SK-N-SH (cell line): Measurements from ENCODE around the gene CRNN. TPM values are rescaled to one million over a fixed set of nuclear protein-coding genes. Genes with fewer than 3 reads are reported as not detected.

Experiments
- CTCF ChIA-PET: fragments of 300-600, 350-600 bp; formaldehyde crosslinking; extraction: SDS; loops from one replicate; lab custom pipeline; 2021; lab: Yijun Ruan, JAX
- POLR2A ChIA-PET: fragments of 350-600 bp; sonication (Branson Sonifier 250); formaldehyde crosslinking; extraction: SDS; loops from one replicate; lab custom pipeline; 2020; ENCODE audit warnings: antibody characterized with exemption, inconsistent platforms; lab: Yijun Ruan, JAX
- DNase-seq: peaks from one replicate; pipeline ENCODE4 v3.0.0; 2012
- H2AFZ ChIP-seq: fragments of 200-600 bp; sonication (generic); 2 replicates; pipeline ENCODE4 v1.8.1; 2016; ENCODE audit warnings: antibody characterized with exemption, mild to moderate bottlenecking, low read depth
- H3F3A ChIP-seq: fragments of 200-600 bp; sonication (generic); replicated peaks from 2 replicates; pipeline ENCODE3; 2016; ENCODE audit warnings: antibody characterized with exemption, mild to moderate bottlenecking; ENCODE audit not compliant: insufficient read depth
- H3K27ac ChIP-seq, 2 experiments: fragments of 200-500 bp in 1 of 2; fragments of 200-600 bp in 1 of 2; sonication (Bioruptor generic) in 1 of 2; sonication (generic), shearing (Covaris generic) in 1 of 2; 2 replicates each; pipeline versions ENCODE4 v1.5.1 to v1.6.1; 2014 to 2016; ENCODE audit warnings: low read depth in 2 of 2, inconsistent platforms in 1 of 2, low read length in 1 of 2, mild to moderate bottlenecking in 1 of 2, mixed read lengths in 1 of 2
- H3K27me3 ChIP-seq: fragments of 200-600 bp; sonication (generic), shearing (Covaris generic); 2 replicates; pipeline ENCODE4 v1.6.1; 2016; ENCODE audit warnings: mixed run types; ENCODE audit not compliant: insufficient read depth
- H3K36me3 ChIP-seq, 2 experiments: fragments of 200-500 bp in 1 of 2; fragments of 200-600 bp in 1 of 2; sonication (Bioruptor generic) in 1 of 2; sonication (generic) in 1 of 2; replicated peaks in 1 of 2; 2 replicates each; pipeline versions ENCODE3 to v1.5.1; 2014 to 2016; ENCODE audit warnings: low read length in 1 of 2, mild to moderate bottlenecking in 1 of 2; ENCODE audit not compliant: insufficient read depth in 2 of 2, control insufficient read depth in 1 of 2
- H3K4me1 ChIP-seq, 2 experiments: fragments of 200-500 bp in 1 of 2; fragments of 200-600 bp in 1 of 2; sonication (Bioruptor generic) in 1 of 2; sonication (generic), shearing (Covaris generic) in 1 of 2; 2 replicates each; pipeline versions ENCODE4 v1.5.1 to v1.6.1; 2014 to 2016; ENCODE audit warnings: low read depth in 1 of 2, low read length in 1 of 2, mixed run types in 1 of 2; ENCODE audit not compliant: insufficient read depth in 2 of 2, control insufficient read depth in 1 of 2
- H3K4me2 ChIP-seq: fragments of 200-600 bp; sonication (generic), shearing (Covaris generic); 2 replicates; pipeline ENCODE4 v1.6.1; 2017; ENCODE audit warnings: mixed run types
- H3K4me3 ChIP-seq, 2 experiments: fragments of 200-500 bp in 1 of 2; fragments of 200-600 bp in 1 of 2; sonication (Bioruptor generic) in 1 of 2; sonication (generic), shearing (Covaris generic) in 1 of 2; 2 replicates each; pipeline versions ENCODE4 v1.5.1 to v1.8.1; 2014 to 2016; ENCODE audit warnings: low read depth in 2 of 2, inconsistent platforms in 1 of 2, low read length in 1 of 2, mild to moderate bottlenecking in 1 of 2, mixed read lengths in 1 of 2, moderate library complexity in 1 of 2
- H3K79me2 ChIP-seq: fragments of 200-600 bp; sonication (generic); 2 replicates; pipeline ENCODE4 v1.8.1; 2017; ENCODE audit warnings: mild to moderate bottlenecking; ENCODE audit not compliant: insufficient read depth
- H3K9ac ChIP-seq: fragments of 200-600 bp; sonication (generic); 2 replicates; pipeline ENCODE4 v1.6.1; 2017; ENCODE audit warnings: mixed run types
- H3K9me2 ChIP-seq: fragments of 200-600 bp; sonication (generic); 2 replicates; pipeline ENCODE4 v1.6.1; 2017; ENCODE audit warnings: mixed run types
- H3K9me3 ChIP-seq: fragments of 200-600 bp; sonication (generic); 2 replicates; pipeline ENCODE4 v1.6.1; 2017; ENCODE audit warnings: mixed run types, mild to moderate bottlenecking, moderate library complexity
- H4K20me1 ChIP-seq: fragments of 200-600 bp; sonication (generic); 2 replicates; pipeline ENCODE4 v1.6.1; 2017; ENCODE audit warnings: mild to moderate bottlenecking, mixed run types; ENCODE audit not compliant: insufficient read depth
- CHD2 ChIP-seq: fragments of 150-350 bp; IDR thresholded peaks from 2 replicates; pipeline ENCODE4 v1.6.1; 2018; ENCODE audit warnings: low read length; ENCODE audit not compliant: partially characterized antibody
- CTCF ChIP-seq: fragments of 200-600 bp; sonication (generic); IDR thresholded peaks from 2 replicates; pipeline ENCODE4 v1.6.1; 2017; ENCODE audit warnings: antibody characterized with exemption, mild to moderate bottlenecking, moderate library complexity
- FOXJ3 ChIP-seq: sonication (generic); formaldehyde crosslinking; IDR thresholded peaks from 2 replicates; pipeline ENCODE4 v1.5.1; 2020; ENCODE audit warnings: mild to moderate bottlenecking, missing genetic modification reagents
- FOXM1 ChIP-seq: IDR thresholded peaks from 2 replicates; pipeline ENCODE4 v1.4.0; 2012; ENCODE audit warnings: low read depth, mild to moderate bottlenecking
- GATA2 ChIP-seq: sonication (generic); formaldehyde crosslinking; IDR thresholded peaks from 2 replicates; pipeline ENCODE4 v1.5.0; 2020; ENCODE audit warnings: mild to moderate bottlenecking, missing genetic modification reagents
- JUND ChIP-seq: IDR thresholded peaks from 2 replicates; pipeline ENCODE4 v1.4.0; 2012
- MAX ChIP-seq: IDR thresholded peaks from 2 replicates; pipeline ENCODE4 v1.4.0; 2012; ENCODE audit warnings: low read depth
- MEF2A ChIP-seq: IDR thresholded peaks from 2 replicates; pipeline ENCODE4 v1.4.0; 2012; ENCODE audit warnings: low read depth, borderline replicate concordance
- MXI1 ChIP-seq: IDR thresholded peaks from 2 replicates; pipeline ENCODE4 v1.6.1; 2012; ENCODE audit warnings: mild to moderate bottlenecking, low read depth, low read length, improper control_type of control experiment
- NFIC ChIP-seq: IDR thresholded peaks from 2 replicates; pipeline ENCODE4 v1.4.0; 2012; ENCODE audit warnings: borderline replicate concordance
- PBX3 ChIP-seq: IDR thresholded peaks from 2 replicates; pipeline ENCODE4; 2012
- POLR2AphosphoS5 ChIP-seq: IDR thresholded peaks from 2 replicates; pipeline ENCODE4 v1.6.1; 2012; ENCODE audit warnings: low read depth, low read length
- REST ChIP-seq: IDR thresholded peaks from 2 replicates; pipeline ENCODE4 v1.6.1; 2012; ENCODE audit warnings: mild to moderate bottlenecking, low read depth, low read length, moderate library complexity
- RXRA ChIP-seq: IDR thresholded peaks from 2 replicates; pipeline ENCODE4 v1.4.0; 2012; ENCODE audit warnings: low read depth, mild to moderate bottlenecking, borderline replicate concordance
- SMC3 ChIP-seq: IDR thresholded peaks from 2 replicates; pipeline ENCODE4 v1.6.1; 2012; ENCODE audit warnings: low read depth, low read length, improper control_type of control experiment
- TCF12 ChIP-seq: IDR thresholded peaks from 2 replicates; pipeline ENCODE4 v1.4.0; 2012
- TEAD4 ChIP-seq: IDR thresholded peaks from 2 replicates; pipeline ENCODE4 v1.4.0; 2012; ENCODE audit warnings: mild to moderate bottlenecking, borderline replicate concordance; ENCODE audit not compliant: insufficient read depth
- USF2 ChIP-seq: fragments of 150-350 bp; IDR thresholded peaks from 2 replicates; pipeline ENCODE4 v1.6.1; 2017; ENCODE audit warnings: antibody characterized with exemption, low read length, low read depth, borderline replicate concordance
- YY1 ChIP-seq: IDR thresholded peaks from 2 replicates; pipeline ENCODE4 v1.4.0; 2012; ENCODE audit warnings: low read depth, mild to moderate bottlenecking
- WGBS: methylation state at CpG from one replicate; pipeline ENCODE4 v1.1.6; 2017; ENCODE audit warnings: low lambda C conversion rate; 5-methylcytosine and 5-hydroxymethylcytosine counted together
- polyA plus RNA-seq, 3 experiments: library from polyadenylated mRNA; depleted of rRNA; stranded (reverse); fragments of >200 nt; gene quantifications; 2 replicates each; pipeline ENCODE4 v1.2.3, GENCODE V29; 2012

The CRNN gene
- polyA plus RNA-seq, 1 of the 3 experiments (the other 2 are of a cell fraction), result not detected

- Histone ChIP-seq H4K20me1 (no peaks in the 10 kb centered on the region), H3F3A (no peaks in the 10 kb centered on the region), H3K4me1 (no peaks in the 10 kb centered on the region), H3K36me3 (no peaks in the 10 kb centered on the region), H3K9me3 (no peaks in the 10 kb centered on the region), H2AFZ (no peak overlapping the region), H3K9me2 (no peaks in the 10 kb centered on the region), H3K4me3 (no peak overlapping the region), H3K27ac (no peak overlapping the region), H3K27me3 (peaks cover 10% of the 10 kb centered on the region; the same call in 1 of the 2 replicates), H3K4me2 (no peak overlapping the region), H3K79me2 (no peaks in the 10 kb centered on the region), H3K9ac (no peak overlapping the region)
- TF ChIP-seq MEF2A (no peak), SMC3 (no peak), NFIC (no peak), TCF12 (no peak), MXI1 (no peak), JUND (no peak), REST (no peak), CHD2 (no peak), CTCF (no peak)
- POLR2A ChIA-PET, result no interaction called here
- 13% methylated on average over 7 of the region's 7 CpGs for WGBS
- no peak for DNase-seq
- CTCF ChIA-PET, result no interaction called here
Measured at GRCh38 chr1:152410599-152410998, 3.5 kb downstream of the CRNN start.

GRCh38 chr1:152410028-152410427, 4.0 kb downstream of the CRNN start:
- H3K4me1 ChIP-seq, result no peaks in the 10 kb centered on the region
- H3K9me2 ChIP-seq, result no peaks in the 10 kb centered on the region
- no peak overlapping the region for H3K4me3 ChIP-seq
- H2AFZ ChIP-seq, result no peak overlapping the region
- ChIA-PET CTCF (no interaction called here), POLR2A (no interaction called here)
- H3K36me3 ChIP-seq, result no peaks in the 10 kb centered on the region
- H3K9ac ChIP-seq, result no peak overlapping the region
- H3K4me2 ChIP-seq, result no peak overlapping the region
- no peak for DNase-seq
- H3K79me2 ChIP-seq, result no peaks in the 10 kb centered on the region
- no peak overlapping the region for H3K27ac ChIP-seq
- no peaks in the 10 kb centered on the region for H3F3A ChIP-seq
- H3K27me3 ChIP-seq, result peaks cover 10% of the 10 kb centered on the region; the same call in 1 of the 2 replicates
- WGBS, result 0% methylated on average over 1 of the region's 3 CpGs
- H4K20me1 ChIP-seq, result no peaks in the 10 kb centered on the region
- H3K9me3 ChIP-seq, result no peaks in the 10 kb centered on the region
- TF ChIP-seq POLR2AphosphoS5 (no peak), MAX (no peak), PBX3 (no peak), YY1 (no peak), MXI1 (no peak), NFIC (no peak), FOXM1 (no peak), JUND (no peak), USF2 (no peak), RXRA (no peak), SMC3 (no peak), TEAD4 (no peak), CTCF (no peak), FOXJ3 (CRISPR knock-in tag) (no peak), GATA2 (CRISPR knock-in tag) (no peak)
